Upper lobe of left lung (tissue), 4 donors: ENCODE data around the gene DNAH9.

Experiments
- POLR2A ChIP-seq, 4 donors: fragments of 450-650 bp; IDR thresholded peaks; one replicate each; pipeline ENCODE4 v1.5.1; 2016 to 2017; ENCODE audit warnings: antibody characterized with exemption in 4 of 4, mild to moderate bottlenecking in 2 of 4
- POLR2AphosphoS5 ChIP-seq, 2 donors: sonication (generic); formaldehyde crosslinking; IDR thresholded peaks; one replicate each; pipeline ENCODE4 v1.5.1; 2017; ENCODE audit warnings: antibody characterized with exemption in 2 of 2
- TF ChIP-seq, protein P1 (sequence below), 6 experiments: fragments of 450-650 bp in 4 of 6; fragments of 200-600 bp in 2 of 6; sonication (generic) in 2 of 6; IDR thresholded peaks; one replicate each; pipeline ENCODE4 v1.5.1; 2016 to 2019; ENCODE audit warnings: antibody characterized with exemption in 6 of 6

GRCh38 chr17:11730747-11731146, 132.5 kb downstream of the DNAH9 start:
- TF ChIP-seq, protein P1, sequence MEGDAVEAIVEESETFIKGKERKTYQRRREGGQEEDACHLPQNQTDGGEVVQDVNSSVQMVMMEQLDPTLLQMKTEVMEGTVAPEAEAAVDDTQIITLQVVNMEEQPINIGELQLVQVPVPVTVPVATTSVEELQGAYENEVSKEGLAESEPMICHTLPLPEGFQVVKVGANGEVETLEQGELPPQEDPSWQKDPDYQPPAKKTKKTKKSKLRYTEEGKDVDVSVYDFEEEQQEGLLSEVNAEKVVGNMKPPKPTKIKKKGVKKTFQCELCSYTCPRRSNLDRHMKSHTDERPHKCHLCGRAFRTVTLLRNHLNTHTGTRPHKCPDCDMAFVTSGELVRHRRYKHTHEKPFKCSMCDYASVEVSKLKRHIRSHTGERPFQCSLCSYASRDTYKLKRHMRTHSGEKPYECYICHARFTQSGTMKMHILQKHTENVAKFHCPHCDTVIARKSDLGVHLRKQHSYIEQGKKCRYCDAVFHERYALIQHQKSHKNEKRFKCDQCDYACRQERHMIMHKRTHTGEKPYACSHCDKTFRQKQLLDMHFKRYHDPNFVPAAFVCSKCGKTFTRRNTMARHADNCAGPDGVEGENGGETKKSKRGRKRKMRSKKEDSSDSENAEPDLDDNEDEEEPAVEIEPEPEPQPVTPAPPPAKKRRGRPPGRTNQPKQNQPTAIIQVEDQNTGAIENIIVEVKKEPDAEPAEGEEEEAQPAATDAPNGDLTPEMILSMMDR (IDR thresholded peaks at IDR 0.05): no peak
- TF ChIP-seq POLR2AphosphoS5 (IDR thresholded peaks at IDR 0.05) (no peak), POLR2A (IDR thresholded peaks at IDR 0.05) (no peak)
